Suprapubic skin (tissue), 3 donors: ENCODE measurements around the gene NDUFV1.

Experiments
- CTCF ChIP-seq, 2 donors: fragments of 200-600 bp in 1 of 2; fragments of 450-650 bp in 1 of 2; sonication (generic) in 1 of 2; IDR thresholded peaks; one replicate each; pipeline ENCODE4 v1.5.1; 2016 to 2019; ENCODE audit warnings: antibody characterized with exemption in 2 of 2, mild to moderate bottlenecking in 1 of 2, moderate library complexity in 1 of 2
- POLR2AphosphoS5 ChIP-seq, 3 donors: sonication (generic); formaldehyde crosslinking; IDR thresholded peaks; one replicate each; pipeline ENCODE4 v1.6.1; 2017; ENCODE audit warnings: antibody characterized with exemption in 3 of 3

DNA sequence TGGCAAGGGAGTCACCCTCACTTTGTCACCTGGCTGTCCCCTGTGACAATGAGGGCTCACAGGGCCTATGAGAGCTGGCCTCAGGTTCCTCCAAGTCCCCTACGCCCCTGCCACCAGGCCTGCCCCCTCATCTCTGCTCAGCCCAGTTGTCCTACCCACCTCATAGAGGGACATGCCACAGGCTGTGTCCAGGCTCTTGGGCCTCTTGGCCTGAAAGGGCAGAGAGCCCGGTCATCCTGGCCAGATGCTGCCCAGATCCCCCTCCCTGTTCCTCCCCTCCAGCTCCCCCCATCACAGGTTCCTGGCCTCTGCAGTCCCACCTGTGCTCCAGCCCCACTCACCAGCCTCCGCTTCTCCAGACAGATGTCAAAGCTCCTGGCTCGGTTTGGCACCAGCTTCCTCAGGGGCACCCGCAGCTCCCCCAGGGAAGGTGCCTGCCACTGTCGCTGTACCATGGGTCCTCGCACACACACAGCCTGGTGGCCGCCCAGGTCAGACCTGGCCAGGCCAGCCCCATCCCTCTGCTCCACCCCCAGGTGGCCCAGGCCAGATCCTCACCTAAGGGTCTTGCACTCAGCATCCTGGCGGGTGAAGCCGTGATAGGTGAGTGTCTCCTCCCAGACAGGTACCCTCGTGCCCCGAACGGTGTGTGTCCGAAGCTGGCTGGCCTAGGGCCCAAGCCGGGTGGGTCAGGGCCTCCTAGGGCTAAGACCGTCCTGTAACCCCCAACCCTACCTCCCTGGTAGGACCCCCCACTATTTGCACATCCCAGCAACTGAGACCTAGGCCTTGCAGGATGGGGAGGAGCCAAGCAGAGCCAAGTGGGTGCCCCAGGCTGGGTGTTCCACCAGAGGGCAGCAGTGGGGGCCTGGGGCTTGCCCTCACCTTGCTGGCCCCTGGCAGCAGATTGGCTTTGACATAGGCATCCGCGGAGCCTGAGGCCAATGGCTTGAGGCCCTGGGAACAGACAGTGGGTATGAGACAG is 8.3 kb downstream of the NDUFV1 start:
- TF ChIP-seq CTCF (IDR thresholded peaks at IDR 0.05), result peak in 1 of 2 donors; percentile 44
- no peak for TF ChIP-seq POLR2AphosphoS5 (IDR thresholded peaks at IDR 0.05)
